Natural killer cell treated with Interleukin-12 subunit alpha and Interleukin-12 subunit beta and Interleukin-15 and Interleukin-18, amount 100 ng/mL, for 72 hours (primary cell): Measurements from ENCODE around the gene OVOL1. TPM values are rescaled to one million over a fixed set of nuclear protein-coding genes. Genes with fewer than 3 reads are reported as not detected.

Experiments used
- ATAC-seq, 2 donors: fragments of 150-1000 bp; cut with Tn5 transposase in 1 of 2; sonication (Bioruptor Pico), chemical (Tn5 transposase) in 1 of 2; 2 replicates each; pipeline ENCODE4 v1.10.0; 2021
- DNase-seq: peaks from one replicate; pipeline ENCODE4 v3.0.0; 2022; ENCODE audit warnings: low spot score
- H3K27ac Mint-ChIP-seq, 2 donors: 1 replicate in 1 of 2; 2 replicates in 1 of 2; pipeline ENCODE4 v1.8.0; 2022; ENCODE audit warnings: mixed read lengths in 2 of 2, mild to moderate bottlenecking in 1 of 2, moderate library complexity in 1 of 2
- H3K27me3 Mint-ChIP-seq, 2 donors: 1 replicate in 1 of 2; 2 replicates in 1 of 2; pipeline ENCODE4 v1.8.0; 2022; ENCODE audit warnings: mixed read lengths in 2 of 2
- H3K36me3 Mint-ChIP-seq: one replicate; pipeline ENCODE4 v1.8.0; 2022; ENCODE audit warnings: mixed read lengths
- H3K4me1 Mint-ChIP-seq, 2 donors: 1 replicate in 1 of 2; 2 replicates in 1 of 2; pipeline ENCODE4 v1.8.0; 2022; ENCODE audit warnings: low read depth in 2 of 2, mixed read lengths in 2 of 2, mild to moderate bottlenecking in 1 of 2
- H3K4me3 Mint-ChIP-seq: one replicate; pipeline ENCODE4 v1.8.0; 2022; ENCODE audit warnings: mixed read lengths
- H3K9me3 Mint-ChIP-seq: 2 replicates; pipeline ENCODE4 v1.8.0; 2022; ENCODE audit warnings: mixed read lengths
- total RNA-seq, 2 donors: library from RNA; stranded (reverse); gene quantifications; one replicate each; pipeline ENCODE4 v1.2.3, GENCODE V29; 2022

Gene OVOL1
- total RNA-seq, 2 donors from 2014 or later, result not detected

DNA sequence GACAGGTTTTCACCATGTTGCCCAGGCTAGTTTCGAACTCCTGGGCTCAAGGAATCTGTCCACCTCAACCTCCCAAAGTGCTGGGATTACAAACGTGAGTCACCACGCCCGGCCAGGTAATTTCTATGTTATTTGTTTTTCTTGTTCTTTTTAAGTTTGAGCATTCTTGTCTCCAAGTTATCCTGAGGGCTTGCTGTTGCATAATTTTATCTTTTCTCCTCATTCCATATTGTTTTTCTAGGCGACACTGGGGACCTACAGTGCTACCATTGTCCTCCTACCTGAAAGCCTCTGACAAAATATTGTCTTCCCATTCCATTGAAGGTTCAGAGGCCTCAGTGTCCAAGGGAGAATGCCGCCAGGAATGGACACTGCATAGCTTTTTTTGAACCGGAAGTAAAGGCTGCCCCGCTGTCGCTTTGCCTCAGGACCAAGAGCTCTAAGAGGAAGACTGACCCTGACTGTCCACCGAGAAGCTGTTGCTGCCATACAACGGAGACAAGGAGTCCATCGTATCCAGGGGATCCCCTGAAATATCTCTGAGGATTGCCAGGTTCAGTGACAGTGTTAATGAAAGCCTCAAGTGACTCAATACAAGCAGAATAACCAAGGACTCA, 15.8 kb upstream of the OVOL1 start:
- H3K27ac Mint-ChIP-seq, result no peak overlapping the region
- DNase-seq, result no peak
- no peaks in the 10 kb centered on the region for H3K36me3 Mint-ChIP-seq
- no peaks in the 10 kb centered on the region for H3K27me3 Mint-ChIP-seq
- ATAC-seq, result no peak
- no peak overlapping the region for H3K4me3 Mint-ChIP-seq
- no peaks in the 10 kb centered on the region for H3K9me3 Mint-ChIP-seq
- peaks cover 4 to 6% of the 10 kb centered on the region in 2 donors for H3K4me1 Mint-ChIP-seq

DNA sequence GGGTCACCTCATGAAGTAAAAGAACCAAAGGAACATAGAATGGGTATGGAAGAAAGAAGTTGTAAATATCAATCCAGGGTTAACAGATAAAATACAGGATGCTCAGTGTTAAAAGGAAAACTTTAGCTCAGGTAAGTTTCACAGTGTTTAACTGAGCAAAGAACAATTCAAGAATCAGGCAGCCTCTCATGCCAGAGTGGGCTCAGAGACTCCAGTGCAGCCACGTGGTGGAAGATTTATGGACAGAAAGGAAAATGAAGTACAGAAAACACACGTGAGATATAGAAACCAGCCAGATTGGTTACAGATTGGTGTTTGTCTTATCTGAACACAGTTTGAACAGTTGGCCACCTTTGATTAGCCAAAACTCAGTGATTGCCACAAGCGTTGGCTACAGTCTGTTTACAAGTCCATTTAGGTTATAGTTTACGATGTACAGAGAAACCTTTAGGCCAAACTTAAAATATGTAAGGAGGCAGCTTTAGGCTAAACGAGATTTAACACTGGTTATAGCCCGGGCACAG, 15.2 kb upstream of the OVOL1 start:
- Mint-ChIP-seq H3K27me3 (no peaks in the 10 kb centered on the region), H3K9me3 (no peaks in the 10 kb centered on the region), H3K27ac (no peak overlapping the region), H3K36me3 (no peaks in the 10 kb centered on the region), H3K4me1 (peaks cover 7 to 10% of the 10 kb centered on the region in 2 donors), H3K4me3 (no peak overlapping the region)
- ATAC-seq (no peak), DNase-seq (no peak)

DNA sequence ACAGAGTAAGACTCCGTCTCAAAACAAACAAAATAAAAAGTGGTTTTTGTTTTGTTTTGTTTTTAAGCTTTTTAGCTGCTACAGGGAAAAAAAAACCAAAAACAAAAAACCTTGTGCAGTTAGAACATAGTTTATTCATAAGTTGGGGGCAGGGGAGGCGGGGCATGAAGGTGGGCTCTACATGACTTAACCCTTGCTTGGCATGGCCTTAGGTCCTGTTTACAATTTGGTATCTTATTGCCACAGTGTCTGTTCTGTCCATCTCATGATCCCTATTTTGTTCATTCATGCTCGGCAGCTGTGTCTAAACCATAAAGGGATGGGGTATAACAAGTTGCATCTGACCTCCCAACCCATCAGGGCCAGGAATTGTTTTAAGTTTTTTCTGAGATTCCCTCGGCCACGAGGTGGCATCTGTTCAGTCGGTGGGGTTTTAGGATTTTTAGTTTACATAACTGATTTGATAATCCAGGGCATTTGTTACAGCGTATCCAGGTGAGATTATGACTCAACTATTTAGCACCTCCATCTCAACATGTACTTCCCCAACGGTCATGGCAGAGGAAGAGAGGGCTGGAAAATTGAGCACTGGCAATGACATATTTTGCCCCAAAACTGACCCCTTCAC, 13.0 kb upstream of the OVOL1 start:
- peaks cover 7 to 14% of the 10 kb centered on the region in 2 donors for H3K4me1 Mint-ChIP-seq
- H3K27me3 Mint-ChIP-seq, result no peaks in the 10 kb centered on the region
- no peak overlapping the region for H3K4me3 Mint-ChIP-seq
- H3K9me3 Mint-ChIP-seq, result no peaks in the 10 kb centered on the region
- DNase-seq (no peak), ATAC-seq (no peak)
- no peak overlapping the region for H3K27ac Mint-ChIP-seq
- H3K36me3 Mint-ChIP-seq, result no peaks in the 10 kb centered on the region

DNA sequence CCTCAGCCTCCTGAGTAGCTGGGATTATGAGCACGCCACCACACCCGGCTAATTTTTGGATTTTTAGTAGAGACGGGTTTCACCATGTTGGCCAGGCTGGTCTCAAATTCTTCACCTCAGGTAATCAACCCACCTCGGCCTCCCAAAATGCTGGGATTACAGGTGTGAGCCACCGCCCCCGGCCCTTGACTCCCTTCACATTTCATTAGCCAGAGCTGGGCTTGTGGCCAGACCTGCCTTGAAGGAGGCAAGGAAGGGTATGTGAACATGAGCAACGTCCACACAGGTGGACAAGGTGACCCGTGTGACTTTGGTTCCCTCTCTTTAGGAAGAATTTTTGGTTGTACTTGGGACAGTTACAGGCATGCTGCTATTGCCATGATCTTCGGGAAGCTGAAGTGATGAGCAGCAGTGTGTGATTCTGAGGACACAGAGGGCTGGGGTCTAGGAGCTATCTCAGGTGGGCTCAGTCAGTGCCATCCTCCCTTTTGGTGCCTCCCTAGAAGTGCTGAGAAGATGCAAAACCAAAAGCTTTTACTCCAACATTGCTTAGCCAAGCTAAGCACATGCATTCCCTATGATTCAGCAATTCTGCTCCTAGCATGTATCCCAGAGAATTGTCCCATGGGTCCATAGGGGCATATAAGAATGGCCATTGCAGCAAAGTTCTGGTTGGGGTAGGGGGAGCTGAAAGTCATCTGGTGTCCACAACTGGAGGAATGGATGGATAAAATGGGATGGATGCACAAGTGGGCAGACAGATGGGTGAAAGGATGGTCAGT, 12.1 kb upstream of the OVOL1 start:
- no peak for DNase-seq
- Mint-ChIP-seq H3K27ac (peak overlapping the region in 1 of 2 donors; percentile 36), H3K27me3 (no peaks in the 10 kb centered on the region), H3K9me3 (no peaks in the 10 kb centered on the region), H3K4me1 (peaks cover 7 to 10% of the 10 kb centered on the region in 2 donors), H3K4me3 (no peak overlapping the region), H3K36me3 (no peaks in the 10 kb centered on the region)
- ATAC-seq, result no peak

DNA sequence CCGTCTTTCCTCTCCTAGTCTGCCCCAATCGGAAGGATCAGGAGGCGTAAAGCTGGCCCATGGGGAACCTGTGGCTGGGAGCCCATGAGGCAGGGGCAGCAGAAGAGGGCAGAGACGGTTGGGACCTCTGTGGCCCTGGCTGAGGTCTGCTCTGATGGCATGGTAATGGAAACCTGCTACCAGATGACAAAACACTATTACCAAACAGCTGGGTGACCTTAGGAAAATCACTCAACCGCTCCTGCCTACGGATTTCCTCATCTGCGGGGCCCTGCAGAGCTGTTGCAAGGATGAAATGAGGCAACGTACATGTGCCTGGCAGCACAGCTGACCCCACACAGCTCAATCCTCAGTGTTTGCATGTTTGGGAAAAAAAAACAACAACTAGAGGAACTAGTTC, 10.7 kb upstream of the OVOL1 start:
- Mint-ChIP-seq H3K4me3 (no peak overlapping the region), H3K27me3 (no peaks in the 10 kb centered on the region), H3K9me3 (no peaks in the 10 kb centered on the region), H3K27ac (peak overlapping the region; percentile 36 to 46), H3K4me1 (peaks cover 8% of the 10 kb centered on the region in 2 donors), H3K36me3 (no peaks in the 10 kb centered on the region)
- no peak for ATAC-seq
- no peak for DNase-seq

DNA sequence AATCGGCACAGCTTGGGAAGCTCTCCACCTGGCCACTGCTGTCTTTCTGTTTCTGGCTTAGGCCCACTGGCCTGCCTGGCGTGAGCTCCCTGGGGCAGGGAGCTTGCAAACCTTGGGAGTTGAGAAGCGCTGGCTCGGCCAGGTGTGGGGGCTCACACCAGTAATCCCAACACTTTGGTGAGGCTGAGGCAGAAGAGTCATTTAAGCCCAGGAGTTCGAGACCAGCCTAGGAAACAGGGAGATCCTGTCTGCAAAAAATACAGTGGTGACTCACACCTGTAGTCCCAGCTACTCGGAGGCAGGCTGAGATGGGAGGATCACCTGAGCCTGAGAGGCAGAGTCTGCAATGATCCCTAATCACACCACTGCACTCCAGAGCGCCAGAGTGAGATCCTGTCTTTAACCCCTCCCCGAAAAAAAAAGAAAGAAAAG, 10.1 kb upstream of the OVOL1 start:
- H3K27me3 Mint-ChIP-seq, result no peaks in the 10 kb centered on the region
- peaks cover 8% of the 10 kb centered on the region in 2 donors for H3K4me1 Mint-ChIP-seq
- no peak overlapping the region for H3K27ac Mint-ChIP-seq
- no peaks in the 10 kb centered on the region for H3K9me3 Mint-ChIP-seq
- H3K4me3 Mint-ChIP-seq, result no peak overlapping the region
- DNase-seq (no peak), ATAC-seq (no peak)
- H3K36me3 Mint-ChIP-seq, result no peaks in the 10 kb centered on the region

DNA sequence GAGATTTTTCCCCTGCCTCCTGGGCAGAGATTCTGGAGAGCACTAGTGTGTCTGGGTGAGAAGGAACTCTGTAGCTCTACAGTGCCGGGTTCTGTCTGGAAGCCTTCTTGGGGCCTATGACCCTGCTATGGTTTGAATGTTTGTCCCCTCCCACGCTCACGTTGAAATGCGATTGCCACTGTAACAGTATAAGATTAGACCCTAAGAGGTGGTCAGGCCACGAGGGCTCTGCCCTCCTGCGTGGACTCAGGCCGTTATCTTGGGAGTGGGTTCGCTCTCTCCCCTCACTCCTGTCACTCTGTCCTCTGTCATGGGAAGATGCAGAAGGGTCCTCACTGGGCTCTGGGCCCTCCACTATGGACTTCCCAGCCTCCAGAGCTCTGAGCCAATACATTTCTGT, 9.6 kb upstream of the OVOL1 start:
- Mint-ChIP-seq H3K27ac (no peak overlapping the region), H3K4me1 (peaks cover 8% of the 10 kb centered on the region in 2 donors), H3K36me3 (no peaks in the 10 kb centered on the region), H3K9me3 (no peaks in the 10 kb centered on the region), H3K4me3 (no peak overlapping the region), H3K27me3 (no peaks in the 10 kb centered on the region)
- ATAC-seq (no peak), DNase-seq (no peak)

DNA sequence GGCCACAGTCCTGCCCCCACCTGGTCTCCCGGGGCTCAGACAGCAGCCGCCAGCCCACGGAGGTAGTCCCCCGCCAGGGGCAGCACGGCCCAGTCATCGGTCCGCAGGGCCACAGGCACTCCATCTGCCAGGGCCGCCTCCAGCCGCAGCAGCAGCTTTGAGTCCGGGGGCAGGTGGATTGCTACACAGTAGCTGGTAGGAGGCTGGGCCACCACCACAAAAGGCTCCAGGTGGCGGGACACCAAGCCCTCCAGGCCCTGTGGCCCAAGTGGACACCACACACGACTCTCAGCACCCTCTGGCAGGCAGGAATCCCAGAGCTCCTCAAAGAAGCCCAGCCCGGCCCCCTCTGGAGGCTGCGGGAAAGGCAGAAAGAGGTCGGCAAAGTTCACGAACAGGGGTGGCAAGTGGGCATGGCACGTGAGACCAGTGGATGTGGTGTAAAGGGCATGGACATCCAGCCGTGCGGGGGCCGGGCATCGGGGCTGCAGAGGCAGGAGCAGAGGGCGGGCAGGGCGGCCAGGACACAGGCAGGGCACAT, 9.0 kb upstream of the OVOL1 start:
- Mint-ChIP-seq H3K27ac (no peak overlapping the region), H3K4me3 (no peak overlapping the region), H3K9me3 (no peaks in the 10 kb centered on the region), H3K36me3 (no peaks in the 10 kb centered on the region), H3K27me3 (peaks cover 0 to under 1% of the 10 kb centered on the region in 2 donors), H3K4me1 (peaks cover 8% of the 10 kb centered on the region in 2 donors)
- DNase-seq (no peak), ATAC-seq (no peak)

DNA sequence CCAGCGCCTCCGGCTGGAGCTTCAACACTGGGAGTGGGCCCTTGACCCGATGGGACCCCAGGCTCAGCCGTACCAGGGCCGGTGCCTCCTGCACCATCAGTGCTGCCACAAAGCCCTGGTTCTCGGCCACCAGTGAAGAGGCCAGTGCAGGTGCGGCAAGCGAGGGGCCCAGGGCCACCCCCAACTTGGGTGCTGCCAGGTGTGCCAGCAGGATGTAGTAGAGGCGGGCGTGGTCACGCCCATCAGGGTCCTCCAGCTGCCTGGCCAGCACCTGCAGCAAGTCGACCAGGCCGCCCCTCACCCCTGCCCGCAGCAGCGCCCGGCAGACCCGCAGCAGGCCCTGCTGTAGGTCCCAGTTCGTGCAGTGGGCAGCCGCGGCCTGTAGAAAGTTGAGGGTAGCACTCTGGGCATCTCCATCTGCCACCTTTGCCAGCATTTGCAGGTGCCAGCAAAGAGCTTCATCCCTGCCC, 8.4 kb upstream of the OVOL1 start:
- Mint-ChIP-seq H3K27ac (no peak overlapping the region), H3K9me3 (no peaks in the 10 kb centered on the region), H3K4me3 (no peak overlapping the region), H3K36me3 (no peaks in the 10 kb centered on the region), H3K4me1 (peaks cover 8% of the 10 kb centered on the region in 2 donors), H3K27me3 (peaks cover 0 to 4% of the 10 kb centered on the region in 2 donors)
- no peak for DNase-seq
- ATAC-seq, result no peak

DNA sequence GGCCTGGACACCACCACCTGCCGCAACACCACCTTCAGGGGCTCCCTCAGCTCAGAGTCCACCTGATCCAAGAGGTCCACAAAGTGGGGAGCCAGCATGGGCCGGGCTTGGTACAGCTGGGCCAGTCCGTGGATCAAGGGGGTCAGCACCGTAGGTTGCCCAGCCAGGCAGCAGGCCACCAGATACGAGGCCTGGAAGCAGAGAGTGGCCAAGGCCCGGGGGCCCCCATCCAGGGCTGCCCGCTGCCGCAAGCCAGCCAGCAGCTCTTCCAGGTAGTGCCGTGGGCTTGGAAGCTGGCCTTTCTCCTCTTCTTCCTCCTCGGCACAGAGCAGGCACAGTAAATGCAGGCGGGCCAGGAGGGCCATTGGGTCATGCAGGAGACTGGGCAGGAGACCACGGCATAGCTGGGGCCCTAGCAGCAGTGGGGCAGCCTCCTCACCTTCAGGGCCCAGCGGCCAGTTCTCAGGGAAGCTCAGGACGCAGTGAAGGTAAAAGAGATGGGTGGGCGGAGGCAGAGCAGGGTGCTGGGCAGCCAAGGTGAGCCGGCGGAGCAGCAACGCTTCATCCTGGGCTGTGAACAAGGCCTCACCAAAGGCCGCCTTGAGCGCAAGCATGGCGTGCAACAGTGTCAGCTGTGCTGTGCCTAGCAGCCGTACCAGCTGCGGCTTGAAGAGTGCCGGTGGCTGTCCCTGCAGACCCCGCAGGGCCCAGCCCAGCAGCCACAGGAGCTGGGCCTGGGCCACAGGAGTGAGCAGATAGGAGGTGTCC, 7.8 kb upstream of the OVOL1 start:
- H3K36me3 Mint-ChIP-seq, result no peaks in the 10 kb centered on the region
- peaks cover 8% of the 10 kb centered on the region in 2 donors for H3K4me1 Mint-ChIP-seq
- peaks cover 1 to 4% of the 10 kb centered on the region in 2 donors for H3K27me3 Mint-ChIP-seq
- peak overlapping the region; percentile 88 for H3K4me3 Mint-ChIP-seq
- no peak overlapping the region for H3K27ac Mint-ChIP-seq
- DNase-seq, result no peak
- ATAC-seq, result no peak
- no peaks in the 10 kb centered on the region for H3K9me3 Mint-ChIP-seq

DNA sequence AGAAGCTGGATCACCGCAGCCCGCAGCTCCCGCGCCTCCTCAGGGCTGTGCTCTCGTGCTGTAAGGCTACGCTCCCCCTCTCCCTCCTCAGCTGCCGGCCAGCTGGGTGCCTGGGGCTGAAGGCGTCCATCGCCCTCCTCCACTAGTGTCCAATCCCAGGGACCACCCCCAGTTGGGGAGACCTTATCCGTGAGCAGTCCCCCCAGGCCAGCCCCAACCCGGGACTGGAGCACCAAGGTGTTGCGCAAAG, 7.3 kb upstream of the OVOL1 start:
- no peaks in the 10 kb centered on the region for H3K9me3 Mint-ChIP-seq
- H3K4me1 Mint-ChIP-seq, result peaks cover 8% of the 10 kb centered on the region in 2 donors
- no peak for DNase-seq
- H3K27me3 Mint-ChIP-seq, result peaks cover 6 to 7% of the 10 kb centered on the region in 2 donors
- ATAC-seq, result no peak
- no peaks in the 10 kb centered on the region for H3K36me3 Mint-ChIP-seq
- peak overlapping the region in 1 of 2 donors; percentile 68 for H3K27ac Mint-ChIP-seq
- H3K4me3 Mint-ChIP-seq, result peak overlapping the region; percentile 88

DNA sequence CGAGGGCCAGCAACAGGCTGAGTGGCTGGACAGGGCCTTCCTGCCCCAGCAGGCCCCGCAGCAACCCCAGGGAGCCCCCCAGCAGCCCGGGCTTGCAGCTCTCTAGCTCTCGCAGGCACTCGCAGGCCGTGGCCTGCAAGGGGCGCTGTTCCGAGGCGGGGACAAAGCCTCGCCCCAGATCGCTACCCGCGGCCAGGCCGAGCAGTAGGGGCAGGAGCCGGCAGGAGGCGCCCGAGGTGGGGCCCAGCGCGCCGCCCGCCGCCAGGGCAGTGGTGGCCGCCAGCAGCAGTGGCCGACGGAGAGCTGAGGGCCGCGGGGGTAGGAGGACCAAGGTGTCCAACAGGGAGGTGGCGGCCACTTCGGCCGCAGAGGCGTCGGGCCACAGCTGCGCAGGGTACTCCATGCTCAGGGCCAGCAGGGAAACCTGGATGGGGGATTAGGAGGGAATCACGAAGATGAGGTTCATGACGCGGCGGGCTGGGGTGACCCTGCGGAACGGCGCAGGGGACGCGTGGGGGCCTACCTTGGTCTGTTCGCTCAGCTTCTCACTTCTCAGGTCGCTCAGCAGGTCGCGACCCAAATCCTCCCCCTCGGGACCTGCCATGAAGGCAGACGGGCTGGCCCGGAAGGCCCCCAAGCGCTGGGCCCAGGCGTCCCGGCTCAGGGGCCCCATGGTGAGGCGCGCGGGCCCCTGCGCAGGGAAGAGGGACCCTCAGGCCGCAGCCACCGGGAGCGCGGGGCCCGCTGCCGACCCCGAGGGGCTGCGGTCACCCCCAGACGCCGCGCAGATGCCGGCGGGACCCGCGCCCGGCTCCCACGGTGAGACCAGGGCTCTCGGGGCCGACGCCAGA, 6.7 kb upstream of the OVOL1 start:
- H3K27ac Mint-ChIP-seq, result peak overlapping the region; percentile 68 to 76

More for the DNA sequence above, 6.7 kb upstream of the OVOL1 start:
- Mint-ChIP-seq H3K27me3 (peaks cover 8 to 12% of the 10 kb centered on the region in 2 donors), H3K4me3 (peak overlapping the region; percentile 88), H3K9me3 (no peaks in the 10 kb centered on the region), H3K36me3 (no peaks in the 10 kb centered on the region), H3K4me1 (peaks cover 8 to 9% of the 10 kb centered on the region in 2 donors)
- ATAC-seq, result peak; percentile 85 to 87
- peak; percentile 80 for DNase-seq
